Glutamatergic neuron (in vitro differentiated cells): ENCODE data around the gene PERCC1. TPM values are rescaled to one million over a fixed set of nuclear protein-coding genes. Genes with fewer than 3 reads are reported as not detected.

Source experiments
- DNase-seq: peaks from one replicate; pipeline ENCODE4 v3.0.0; 2022
- H3K27ac Mint-ChIP-seq: one replicate; pipeline ENCODE4 v1.8.0; 2020; ENCODE audit warnings: mild to moderate bottlenecking, mixed read lengths, inconsistent platforms; ENCODE audit not compliant: unreplicated experiment
- H3K27me3 Mint-ChIP-seq: one replicate; pipeline ENCODE4 v1.8.0; 2020; ENCODE audit warnings: mild to moderate bottlenecking, moderate library complexity, mixed read lengths, inconsistent platforms; ENCODE audit not compliant: unreplicated experiment
- H3K36me3 Mint-ChIP-seq: one replicate; pipeline ENCODE4 v1.8.0; 2020; ENCODE audit warnings: mild to moderate bottlenecking, mixed read lengths, inconsistent platforms; ENCODE audit not compliant: unreplicated experiment
- H3K4me1 Mint-ChIP-seq: one replicate; pipeline ENCODE4 v1.8.0; 2020; ENCODE audit warnings: mild to moderate bottlenecking, low read depth, mixed read lengths, inconsistent platforms; ENCODE audit not compliant: unreplicated experiment
- H3K4me3 Mint-ChIP-seq: one replicate; pipeline ENCODE4 v1.8.0; 2020; ENCODE audit warnings: mild to moderate bottlenecking, mixed read lengths, inconsistent platforms; ENCODE audit not compliant: unreplicated experiment
- H3K9me3 Mint-ChIP-seq: one replicate; pipeline ENCODE4 v1.8.0; 2020; ENCODE audit warnings: mild to moderate bottlenecking, moderate library complexity, mixed read lengths, inconsistent platforms; ENCODE audit not compliant: unreplicated experiment
- CTCF ChIP-seq: fragments of 200-600 bp; sonication (generic); IDR thresholded peaks from one replicate; pipeline ENCODE4 v1.5.0; 2021; ENCODE audit not compliant: partially characterized antibody, unreplicated experiment
- total RNA-seq: library from RNA; stranded (reverse); fragmentation: NEBNext Ultra II Directional; extraction: Animal tissue kit (Norgen Biotek cat#: 25700); gene quantifications from one replicate; pipeline ENCODE4 v1.2.1, GENCODE V29; 2021; ENCODE audit not compliant: unreplicated experiment

The PERCC1 gene
- total RNA-seq, 1 donor from 2014 or later: not detected

- H3K4me3 Mint-ChIP-seq: peak overlapping the region; percentile 52
- peaks cover 9% of the 10 kb centered on the region for H3K4me1 Mint-ChIP-seq
- peak overlapping the region; percentile 79 for H3K27ac Mint-ChIP-seq
Observed at GRCh38 chr16:1426734-1427471, 4.0 kb upstream of the PERCC1 start.

GRCh38 chr16:1427473-1428461 is 3.1 kb upstream of the PERCC1 start:
- TF ChIP-seq CTCF: no peak
- Mint-ChIP-seq H3K4me3 (no peak overlapping the region), H3K4me1 (peaks cover 9% of the 10 kb centered on the region), H3K27ac (no peak overlapping the region), H3K9me3 (no peaks in the 10 kb centered on the region), H3K27me3 (peaks cover 6% of the 10 kb centered on the region), H3K36me3 (no peaks in the 10 kb centered on the region)
- DNase-seq: no peak

More at GRCh38 chr16:1426734-1427471, 4.0 kb upstream of the PERCC1 start:
- Mint-ChIP-seq H3K9me3 (no peaks in the 10 kb centered on the region), H3K36me3 (no peaks in the 10 kb centered on the region), H3K27me3 (peaks cover 6% of the 10 kb centered on the region)
- DNase-seq: peak; percentile 78
- TF ChIP-seq CTCF: peak; percentile 9

GRCh38 chr16:1428511-1428910 is 2.4 kb upstream of the PERCC1 start:
- peaks cover 5% of the 10 kb centered on the region for H3K27me3 Mint-ChIP-seq
- H3K36me3 Mint-ChIP-seq: no peaks in the 10 kb centered on the region
- no peak for TF ChIP-seq CTCF
- no peaks in the 10 kb centered on the region for H3K9me3 Mint-ChIP-seq
- no peak for DNase-seq
- H3K4me3 Mint-ChIP-seq: no peak overlapping the region
- H3K4me1 Mint-ChIP-seq: peaks cover 9% of the 10 kb centered on the region
- H3K27ac Mint-ChIP-seq: no peak overlapping the region

- H3K36me3 Mint-ChIP-seq: no peaks in the 10 kb centered on the region
- H3K27me3 Mint-ChIP-seq: peaks cover 5% of the 10 kb centered on the region
- no peak overlapping the region for H3K4me3 Mint-ChIP-seq
- no peak for TF ChIP-seq CTCF
- DNase-seq: peak; percentile 16
- H3K4me1 Mint-ChIP-seq: peaks cover 9% of the 10 kb centered on the region
- no peaks in the 10 kb centered on the region for H3K9me3 Mint-ChIP-seq
- no peak overlapping the region for H3K27ac Mint-ChIP-seq
Observed at GRCh38 chr16:1429012-1429411, 1.9 kb upstream of the PERCC1 start.
